ENCODE results near the gene PAPPA2. TPM values are rescaled to one million over a fixed set of nuclear protein-coding genes. Genes with fewer than 3 reads are reported as not detected.

The PAPPA2 gene
- total and polyA plus RNA-seq, 2 of the 8 experiments (the other 6 are each of a cell fraction or from before 2014, with no cell fraction given): 0.08 to 0.88 TPM

DNA sequence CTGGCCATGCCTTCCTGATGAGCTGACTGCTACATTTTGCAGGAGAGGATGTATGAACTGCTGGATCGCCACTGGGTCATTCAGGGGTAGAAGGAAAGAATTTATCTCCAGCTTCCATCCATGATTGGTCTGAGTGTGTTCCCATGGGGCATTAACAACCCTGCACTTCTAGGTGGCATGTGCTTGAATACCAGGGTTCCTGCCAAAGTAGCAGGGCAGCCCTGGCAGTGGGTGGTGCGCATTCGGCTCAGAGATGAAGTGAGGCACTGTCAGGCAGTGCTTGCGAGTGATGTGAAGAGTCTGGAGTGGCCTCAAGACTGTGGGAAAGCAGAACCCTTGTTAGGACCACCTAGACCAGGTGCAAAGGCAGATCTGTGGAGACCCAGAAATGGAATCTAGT lies 406.6 kb downstream of the PAPPA2 start:
- no peak overlapping the region for H3K27ac ChIP-seq (ENCODE audit: low read depth, low read length)
- no peaks in the 10 kb centered on the region for H3K27me3 ChIP-seq (replicated peaks in 1 of 4; ENCODE audit: control insufficient read depth in 3 of 4, extremely low read depth in 1 of 4, insufficient read depth in 3 of 4, low read length in 3 of 4)
- DNase-seq (ENCODE audit: low read depth in 1 of 2, low spot score in 2 of 2): no peak
- POLR2A ChIA-PET (ENCODE audit: partially characterized antibody): no interaction called here
- no peak overlapping the region for H3K4me2 ChIP-seq (ENCODE audit: insufficient read depth in 1 of 2, low read depth in 2 of 2, low read length in 2 of 2)
- H2AFZ ChIP-seq (ENCODE audit: low read length): no peak overlapping the region
- no peak overlapping the region for H4K8ac ChIP-seq (ENCODE audit: extremely low read depth, insufficient read depth, low read length)
- H3K14ac ChIP-seq (ENCODE audit: insufficient read length): no peak overlapping the region
- H3K36me3 ChIP-seq (ENCODE audit: control insufficient read depth in 2 of 4, insufficient read depth in 4 of 4, low read length in 3 of 4): no peaks in the 10 kb centered on the region
- no peak overlapping the region for H2BK12ac ChIP-seq (ENCODE audit: low read depth, low read length)
- 92% methylated on average over 4 of the region's 4 CpGs; no CpG with 5 or more reads in 1 of the 2 experiments for WGBS, 2 experiments (ENCODE audit: extremely low coverage in 1 of 2, insufficient coverage in 1 of 2, insufficient read length in 1 of 2, insufficient replicate concordance in 2 of 2, low coverage in 1 of 2, low lambda C conversion rate in 2 of 2, missing lambda C conversion rate in 1 of 2)
- no peaks in the 10 kb centered on the region for H4K20me1 ChIP-seq (replicated peaks in 1 of 2; ENCODE audit: control insufficient read depth in 1 of 2, insufficient read depth in 2 of 2, low read length in 2 of 2)
- no peak overlapping the region for H4K5ac ChIP-seq (ENCODE audit: insufficient read length, low read depth, low read length)
- no peaks in the 10 kb centered on the region for H3K79me2 ChIP-seq (ENCODE audit: control insufficient read depth in 1 of 2, insufficient read depth in 2 of 2, low read length in 2 of 2)
- no peaks in the 10 kb centered on the region for H3K23me2 ChIP-seq (ENCODE audit: low read depth, low read length)
- no peak overlapping the region for H3K18ac ChIP-seq (ENCODE audit: extremely low read depth, low read length)
- no peak overlapping the region for H3K4me3 ChIP-seq (ENCODE audit: extremely low read depth in 1 of 4, insufficient read depth in 2 of 4, low read depth in 3 of 4, low read length in 4 of 4)
- H3K79me1 ChIP-seq (ENCODE audit: low read depth, low read length): no peaks in the 10 kb centered on the region
- no peak overlapping the region for H2BK120ac ChIP-seq (replicated peaks; ENCODE audit: low read depth, low read length)
- no peaks in the 10 kb centered on the region for H3K4me1 ChIP-seq (replicated peaks in 1 of 4; ENCODE audit: control insufficient read depth in 3 of 4, insufficient read depth in 4 of 4, low read length in 3 of 4)
- H2BK5ac ChIP-seq (ENCODE audit: low read depth, low read length): no peak overlapping the region
- no peak overlapping the region for H2BK20ac ChIP-seq (ENCODE audit: low read length)
- no peak for FAIRE-seq
- CTCF ChIA-PET (ENCODE audit: partially characterized antibody): interaction anchor here (1.8 kb wide), 1 partner anchor 9 kb away, joined by 7 read pairs; no protein-coding TSS in a partner anchor
- H3K9me3 ChIP-seq (ENCODE audit: insufficient read depth in 2 of 2, low read depth in 1 of 2, low read length in 1 of 2): no peaks in the 10 kb centered on the region
- no peak overlapping the region for H4K91ac ChIP-seq (replicated peaks; ENCODE audit: insufficient read length, low read length)
- H2BK15ac ChIP-seq (ENCODE audit: low read length): no peak overlapping the region
- no peak overlapping the region for H3K9ac ChIP-seq (replicated peaks in 1 of 4; ENCODE audit: extremely low read depth in 1 of 4, low read depth in 3 of 4, low read length in 3 of 4)
- no peak overlapping the region for H3K56ac ChIP-seq (replicated peaks; ENCODE audit: insufficient read length, low read depth, low read length)
- no peak overlapping the region for H3K4ac ChIP-seq (replicated peaks; ENCODE audit: insufficient read length, low read depth, low read length)
- H3K23ac ChIP-seq (ENCODE audit: insufficient read length): no peak overlapping the region
- no peak overlapping the region for H2AK5ac ChIP-seq (ENCODE audit: low read depth, low read length)
